GM12878 (cell line): ENCODE data around the gene DNAJB5. TPM values are rescaled to one million over a fixed set of nuclear protein-coding genes. Genes with fewer than 3 reads are reported as not detected.

Experiments
- ATAC-seq: fragments of 200-7000 bp; cut with Tn5 transposase; 3 replicates; pipeline ENCODE4 v1.9.1; 2020; ENCODE audit warnings: mild to moderate bottlenecking, moderate library complexity
- BruUV-seq: library from RNA; stranded (reverse); fragments of 400-500 nt; replicated peaks from 2 replicates; lab custom pipeline; 2021; lab: Mats Ljungman, UMichigan
- CTCF ChIA-PET: fragments of 300-600 bp; sonication (Branson Sonifier 250); formaldehyde crosslinking; extraction: SDS; loops from one replicate; lab custom pipeline; 2021; ENCODE audit warnings: inconsistent platforms; lab: Yijun Ruan, JAX
- POLR2A ChIA-PET: fragments of 350-600 bp; formaldehyde crosslinking; extraction: SDS; loops from one replicate; lab custom pipeline; 2021; ENCODE audit warnings: inconsistent platforms; lab: Charles Lee
- RAD21 ChIA-PET: fragments of 300-600 bp; sonication (Branson Sonifier 250); formaldehyde crosslinking; loops from one replicate; lab custom pipeline; 2023; ENCODE audit warnings: antibody characterized with exemption; ENCODE audit not compliant: unreplicated experiment; lab: Charles Lee
- SMC1A ChIA-PET: fragments of 300-600 bp; sonication (Branson Sonifier 250); formaldehyde crosslinking; loops from one replicate; lab custom pipeline; 2023; ENCODE audit not compliant: unreplicated experiment, uncharacterized antibody; lab: Charles Lee
- DNase-seq: peaks from one replicate; pipeline ENCODE4 v3.0.0-alpha.2; 2011; ENCODE audit warnings: low read depth, low spot score
- FAIRE-seq: peaks from 3 replicates; lab custom pipeline; 2011; peaks lifted over from hg19 to GRCh38; lab: Jason Lieb, UNC
- H2AFZ ChIP-seq: 2 replicates; pipeline ENCODE4 v1.6.0; 2011; ENCODE audit warnings: low read depth, low read length, control low read depth; ENCODE audit not compliant: control insufficient read depth
- H3K27ac ChIP-seq: 2 replicates; pipeline ENCODE4 v1.5.1; 2011; ENCODE audit warnings: control low read depth; ENCODE audit not compliant: control insufficient read depth, insufficient read depth
- H3K27me3 ChIP-seq, 2 experiments: replicated peaks in 1 of 2; 2 replicates each; pipeline versions ENCODE4 v1.6.0 to v1.6.1; 2011; ENCODE audit warnings: low read length in 1 of 2; ENCODE audit not compliant: control insufficient read depth in 2 of 2, insufficient read depth in 2 of 2
- H3K36me3 ChIP-seq, 2 experiments: 2 replicates each; pipeline ENCODE4 v1.5.1; 2011; ENCODE audit warnings: low read length in 1 of 2; ENCODE audit not compliant: control insufficient read depth in 2 of 2, insufficient read depth in 2 of 2
- H3K4me1 ChIP-seq: 2 replicates; pipeline ENCODE4 v1.6.1; 2011; ENCODE audit warnings: mild to moderate bottlenecking, low read length, moderate library complexity, mixed read lengths; ENCODE audit not compliant: control insufficient read depth, insufficient read depth
- H3K4me2 ChIP-seq: 2 replicates; pipeline ENCODE4 v1.6.0; 2011; ENCODE audit warnings: control low read depth; ENCODE audit not compliant: control insufficient read depth, insufficient read depth
- H3K4me3 ChIP-seq: fragments of 200-600 bp; sonication (generic); 2 replicates; pipeline ENCODE4 v1.5.1; 2016
- H3K79me2 ChIP-seq: 2 replicates; pipeline ENCODE4 v1.6.0; 2011; ENCODE audit warnings: low read length; ENCODE audit not compliant: control insufficient read depth, insufficient read depth
- H3K9ac ChIP-seq: 2 replicates; pipeline ENCODE4 v1.8.0; 2011; ENCODE audit warnings: low read length, control low read depth, mixed read lengths; ENCODE audit not compliant: control insufficient read depth, insufficient read depth
- H3K9me3 ChIP-seq: replicated peaks from 3 replicates; pipeline ENCODE4 v1.5.1; 2011; ENCODE audit warnings: mild to moderate bottlenecking, low read length; ENCODE audit not compliant: control insufficient read depth, insufficient read depth
- H4K20me1 ChIP-seq: 2 replicates; pipeline ENCODE4 v1.6.0; 2011; ENCODE audit not compliant: control insufficient read depth, insufficient read depth
- CREM ChIP-seq: IDR thresholded peaks from 2 replicates; pipeline ENCODE4 v1.6.1; 2014; ENCODE audit warnings: antibody characterized with exemption, low read depth
- EED ChIP-seq: sonication (generic); IDR thresholded peaks from 2 replicates; pipeline ENCODE4 v1.6.1; 2016; ENCODE audit warnings: antibody characterized with exemption, low read depth
- ETV6 ChIP-seq, 2 experiments: fragments of 450-650 bp in 1 of 2; IDR thresholded peaks in 1 of 2; conservative IDR thresholded peaks in 1 of 2; 2 replicates each; pipeline ENCODE4 v1.6.1; 2014; ENCODE audit warnings: antibody characterized with exemption in 1 of 2, borderline replicate concordance in 1 of 2, low read depth in 1 of 2, mild to moderate bottlenecking in 1 of 2, moderate library complexity in 1 of 2
- FOXM1 ChIP-seq: IDR thresholded peaks from 2 replicates; pipeline ENCODE4 v1.6.1; 2012; ENCODE audit warnings: low read depth, mild to moderate bottlenecking, inconsistent platforms, low read length, moderate library complexity
- GATAD2B ChIP-seq: fragments of 450-650 bp; conservative IDR thresholded peaks from 2 replicates; pipeline ENCODE4 v1.6.1; 2017; ENCODE audit warnings: low read depth, mild to moderate bottlenecking, moderate library complexity
- IKZF2 ChIP-seq, 2 experiments: fragments of 450-650 bp; IDR thresholded peaks; 2 replicates each; pipeline ENCODE4 v1.6.1; 2017; ENCODE audit warnings: mild to moderate bottlenecking in 2 of 2, moderate library complexity in 2 of 2
- JUNB ChIP-seq: IDR thresholded peaks from 2 replicates; pipeline ENCODE4 v1.6.1; 2016; ENCODE audit warnings: antibody characterized with exemption, mild to moderate bottlenecking
- MYB ChIP-seq: fragments of 150-350 bp; IDR thresholded peaks from 2 replicates; pipeline ENCODE4 v1.6.1; 2014; ENCODE audit warnings: mild to moderate bottlenecking, low read depth, low read length, borderline replicate concordance
- NFYB ChIP-seq: IDR thresholded peaks from 2 replicates; pipeline ENCODE4 v1.6.1; 2011; ENCODE audit warnings: low read depth, mild to moderate bottlenecking, low read length, improper control_type of control experiment, moderate library complexity; ENCODE audit not compliant: insufficient read depth
- PAX5 ChIP-seq: IDR thresholded peaks from 2 replicates; pipeline ENCODE4 v1.6.1; 2011; ENCODE audit warnings: low read depth, low read length, borderline replicate concordance
- RUNX3 ChIP-seq: IDR thresholded peaks from 2 replicates; pipeline ENCODE4 v1.6.1; 2012; ENCODE audit warnings: low read length, inconsistent platforms
- YBX1 ChIP-seq: fragments of 450-650 bp; IDR thresholded peaks from 2 replicates; pipeline ENCODE4 v1.6.1; 2016; ENCODE audit warnings: antibody characterized with exemption
- ZBTB11 ChIP-seq: fragments of 450-650 bp; formaldehyde crosslinking; IDR thresholded peaks from 2 replicates; pipeline ENCODE4 v1.5.0; 2022; ENCODE audit warnings: mild to moderate bottlenecking, missing genetic modification characterization
- ZNF384 ChIP-seq: IDR thresholded peaks from 2 replicates; pipeline ENCODE4 v1.6.1; 2012; ENCODE audit warnings: low read depth, mild to moderate bottlenecking, low read length, improper control_type of control experiment, borderline replicate concordance
- ZNF622 ChIP-seq: fragments of 450-650 bp; IDR thresholded peaks from 2 replicates; pipeline ENCODE4 v1.6.1; 2017; ENCODE audit warnings: mild to moderate bottlenecking, inconsistent platforms
- WGBS: methylation state at CpG from one replicate; pipeline ENCODE4 v1.1.6; 2016; ENCODE audit warnings: low lambda C conversion rate; ENCODE audit not compliant: insufficient replicate concordance, insufficient coverage; ENCODE audit errors: missing lambda C conversion rate; 5-methylcytosine and 5-hydroxymethylcytosine counted together
- in situ Hi-C: fragments of 300-500 bp; cut with MboI; formaldehyde crosslinking; loops from 9 replicates; pipeline ENCODE4 v1.14.3; 2018; ENCODE audit warnings: mixed read lengths
- intact Hi-C: fragments of 100-400 bp; cut with micrococcal nuclease; formaldehyde crosslinking; loops from one replicate; pipeline ENCODE4 v1.14.2; 2022; ENCODE audit not compliant: unreplicated experiment
- polyA plus RNA-seq, 11 experiments: library from polyadenylated mRNA; depleted of rRNA in 4 of 11; unstranded in 6 of 11; stranded (reverse) in 5 of 11; fragments of >200 nt; fragmentation: Nextera tagmentation in 4 of 11; fragmentation: Illumina TruSeq in 1 of 11; extraction: Ambion mirVana in 4 of 11; extraction: Trizol in 1 of 11; gene quantifications; 1 replicate in 1 of 11; 2 replicates in 10 of 11; pipeline versions ENCODE4 v1.2.1 to v1.2.3, GENCODE V29; 2011 to 2016; ENCODE audit warnings: inconsistent platforms in 2 of 11, missing spikeins in 2 of 11, low read depth in 1 of 11
- total RNA-seq, 4 experiments: library from RNA; depleted of rRNA in 3 of 4; stranded (reverse); fragments of >200 nt in 3 of 4; fragmentation: Illumina TruSeq in 1 of 4; extraction: Trizol in 1 of 4; gene quantifications; 2 replicates each; pipeline versions ENCODE4 v1.2.1 to v1.2.3, GENCODE V29; 2013 to 2021
- TF ChIP-seq, protein P1 (sequence below): fragments of 450-650 bp; IDR thresholded peaks from 2 replicates; pipeline ENCODE4 v1.6.1; 2017; ENCODE audit warnings: mild to moderate bottlenecking
- TF ChIP-seq, protein P2 (sequence below): IDR thresholded peaks from 2 replicates; pipeline ENCODE4 v1.6.1; 2011; ENCODE audit warnings: mild to moderate bottlenecking, low read depth, low read length, moderate library complexity; ENCODE audit not compliant: insufficient replicate concordance

DNAJB5 gene
- total and polyA plus RNA-seq, 10 of the 15 experiments (the other 5 are each of a cell fraction or from before 2014, with no cell fraction given), result 0.92 to 13.3 (median 6.8) TPM

GRCh38 chr9:35001803-35002502, 12.4 kb downstream of the DNAJB5 start:
- POLR2A ChIA-PET, result interaction anchor here (0.6 to 1.5 kb wide), 3 partner anchors 8 to 93 kb away, joined by 3 to 4 read pairs (median 3); no protein-coding TSS in a partner anchor
- CTCF ChIA-PET, result interaction anchor here (0.6 to 2.0 kb wide), 10 partner anchors 11 to 219 kb away, joined by 3 to 14 read pairs (median 4); no protein-coding TSS in a partner anchor
- Histone ChIP-seq H4K20me1 (no peaks in the 10 kb centered on the region), H3K9me3 (no peaks in the 10 kb centered on the region), H3K27me3 (no peaks in the 10 kb centered on the region), H3K36me3 (no peaks in the 10 kb centered on the region), H3K4me2 (no peak overlapping the region), H3K4me1 (peaks cover 6% of the 10 kb centered on the region; the same call in 1 of the 2 replicates), H3K79me2 (no peaks in the 10 kb centered on the region), H2AFZ (no peak overlapping the region), H3K27ac (no peak overlapping the region), H3K9ac (no peak overlapping the region), H3K4me3 (no peak overlapping the region)
- RAD21 ChIA-PET, result interaction anchor here (1.0 to 2.0 kb wide), 4 partner anchors 10 to 254 kb away, joined by 3 to 5 read pairs (median 4); partner anchors contain the start of gene DNAJB5
- in situ Hi-C loops, result no loop called here
- no peak for FAIRE-seq
- no TSS peak for BruUV-seq
- SMC1A ChIA-PET, result interaction anchor here (1.1 to 1.6 kb wide), 4 partner anchors 17 to 76 kb away, joined by 3 to 7 read pairs (median 5); no protein-coding TSS in a partner anchor
- intact Hi-C loops, result no loop called here
- DNase-seq, result no peak
- WGBS, result 21% methylated on average over 2 of the region's 2 CpGs
- peak; percentile 83 for ATAC-seq
- no peak for TF ChIP-seq GATAD2B
- TF ChIP-seq ZBTB11 (CRISPR knock-in tag), result no peak
- peak; percentile 88 for TF ChIP-seq JUNB
- no peak for TF ChIP-seq PAX5
- TF ChIP-seq RUNX3, result peak; percentile 69
- no peak; a peak in 1 of 4 replicates for TF ChIP-seq IKZF2 (IDR thresholded peaks at IDR 0.05)
- TF ChIP-seq ZNF622, result no peak
- TF ChIP-seq ETV6 (conservative IDR thresholded peaks at IDR 0.05 in 1 of 2, IDR thresholded peaks at IDR 0.05 in 1 of 2; ENCODE audit: borderline replicate concordance in 1 of 2, low read depth in 1 of 2), result peak in 1 of 2 experiments; percentile 57; a peak in 1 of 4 replicates
- no peak for TF ChIP-seq YBX1
- TF ChIP-seq ZNF384, result no peak
- TF ChIP-seq, protein P1, sequence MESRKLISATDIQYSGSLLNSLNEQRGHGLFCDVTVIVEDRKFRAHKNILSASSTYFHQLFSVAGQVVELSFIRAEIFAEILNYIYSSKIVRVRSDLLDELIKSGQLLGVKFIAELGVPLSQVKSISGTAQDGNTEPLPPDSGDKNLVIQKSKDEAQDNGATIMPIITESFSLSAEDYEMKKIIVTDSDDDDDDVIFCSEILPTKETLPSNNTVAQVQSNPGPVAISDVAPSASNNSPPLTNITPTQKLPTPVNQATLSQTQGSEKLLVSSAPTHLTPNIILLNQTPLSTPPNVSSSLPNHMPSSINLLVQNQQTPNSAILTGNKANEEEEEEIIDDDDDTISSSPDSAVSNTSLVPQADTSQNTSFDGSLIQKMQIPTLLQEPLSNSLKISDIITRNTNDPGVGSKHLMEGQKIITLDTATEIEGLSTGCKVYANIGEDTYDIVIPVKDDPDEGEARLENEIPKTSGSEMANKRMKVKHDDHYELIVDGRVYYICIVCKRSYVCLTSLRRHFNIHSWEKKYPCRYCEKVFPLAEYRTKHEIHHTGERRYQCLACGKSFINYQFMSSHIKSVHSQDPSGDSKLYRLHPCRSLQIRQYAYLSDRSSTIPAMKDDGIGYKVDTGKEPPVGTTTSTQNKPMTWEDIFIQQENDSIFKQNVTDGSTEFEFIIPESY, result no peak
- TF ChIP-seq, protein P2, sequence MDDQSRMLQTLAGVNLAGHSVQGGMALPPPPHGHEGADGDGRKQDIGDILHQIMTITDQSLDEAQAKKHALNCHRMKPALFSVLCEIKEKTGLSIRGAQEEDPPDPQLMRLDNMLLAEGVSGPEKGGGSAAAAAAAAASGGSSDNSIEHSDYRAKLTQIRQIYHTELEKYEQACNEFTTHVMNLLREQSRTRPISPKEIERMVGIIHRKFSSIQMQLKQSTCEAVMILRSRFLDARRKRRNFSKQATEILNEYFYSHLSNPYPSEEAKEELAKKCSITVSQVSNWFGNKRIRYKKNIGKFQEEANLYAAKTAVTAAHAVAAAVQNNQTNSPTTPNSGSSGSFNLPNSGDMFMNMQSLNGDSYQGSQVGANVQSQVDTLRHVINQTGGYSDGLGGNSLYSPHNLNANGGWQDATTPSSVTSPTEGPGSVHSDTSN, result peak; percentile 76
- TF ChIP-seq FOXM1, result peak; percentile 75; the same call in 1 of the 2 replicates
- TF ChIP-seq MYB, result no peak
- TF ChIP-seq CREM, result peak; percentile 70; the same call in 1 of the 2 replicates
- TF ChIP-seq NFYB, result no peak
- peak; percentile 91 for TF ChIP-seq EED
